Measurements from ENCODE around the gene CNTN4. TPM values are rescaled to one million over a fixed set of nuclear protein-coding genes. Genes with fewer than 3 reads are reported as not detected.

CNTN4 gene
- total and polyA plus RNA-seq, 2 of the 8 experiments (the other 6 are each of a cell fraction or from before 2014, with no cell fraction given), result 0.41 to 2.2 TPM

DNA sequence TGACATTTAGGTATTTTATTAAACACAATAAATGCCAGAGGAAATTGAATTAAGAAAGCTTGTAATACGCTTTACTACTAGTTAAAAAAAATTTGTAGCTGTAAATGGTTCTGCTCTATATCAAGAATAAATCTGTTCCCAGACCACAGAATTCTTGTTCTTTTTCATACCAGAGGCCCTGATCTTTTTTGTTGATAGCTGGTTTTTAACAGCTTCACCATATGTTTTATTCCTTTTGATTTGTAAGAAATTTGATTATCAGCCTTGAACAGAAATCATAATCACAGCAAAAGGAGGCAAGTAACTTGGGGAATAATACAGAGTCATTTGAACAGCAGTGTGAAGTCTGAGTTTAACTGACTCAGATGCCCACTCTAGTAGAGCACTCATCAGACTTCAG lies 202.7 kb downstream of the CNTN4 start:
- Histone ChIP-seq H3K23me2 (ENCODE audit: low read depth, low read length) (no peaks in the 10 kb centered on the region), H2BK20ac (ENCODE audit: low read length) (no peak overlapping the region), H3K18ac (ENCODE audit: extremely low read depth, low read length) (no peak overlapping the region), H3K79me2 (ENCODE audit: control insufficient read depth in 1 of 2, insufficient read depth in 2 of 2, low read length in 2 of 2) (no peaks in the 10 kb centered on the region), H3K4me3 (ENCODE audit: extremely low read depth in 1 of 4, insufficient read depth in 2 of 4, low read depth in 3 of 4, low read length in 4 of 4) (no peak overlapping the region), H2AK5ac (ENCODE audit: low read depth, low read length) (no peak overlapping the region), H3K9ac (replicated peaks in 1 of 4; ENCODE audit: extremely low read depth in 1 of 4, low read depth in 3 of 4, low read length in 3 of 4) (no peak overlapping the region), H3K27ac (ENCODE audit: low read depth, low read length) (no peak overlapping the region), H2BK5ac (ENCODE audit: low read depth, low read length) (no peak overlapping the region), H4K5ac (ENCODE audit: insufficient read length, low read depth, low read length) (no peak overlapping the region), H3K4ac (replicated peaks; ENCODE audit: insufficient read length, low read depth, low read length) (no peak overlapping the region), H2AFZ (ENCODE audit: low read length) (no peak overlapping the region), H3K9me3 (ENCODE audit: insufficient read depth in 2 of 2, low read depth in 1 of 2, low read length in 1 of 2) (no peaks in the 10 kb centered on the region), H3K14ac (ENCODE audit: insufficient read length) (no peak overlapping the region), H2BK12ac (ENCODE audit: low read depth, low read length) (no peak overlapping the region), H3K23ac (ENCODE audit: insufficient read length) (no peak overlapping the region), H3K4me2 (ENCODE audit: insufficient read depth in 1 of 2, low read depth in 2 of 2, low read length in 2 of 2) (no peak overlapping the region), H3K4me1 (replicated peaks in 1 of 4; ENCODE audit: control insufficient read depth in 3 of 4, insufficient read depth in 4 of 4, low read length in 3 of 4) (peaks cover 0 to 5% (median 1%) of the 10 kb centered on the region in 4 experiments; a peak in 3 of 7 replicates), H2BK120ac (replicated peaks; ENCODE audit: low read depth, low read length) (no peak overlapping the region), H3K56ac (replicated peaks; ENCODE audit: insufficient read length, low read depth, low read length) (no peak overlapping the region), H4K8ac (ENCODE audit: extremely low read depth, insufficient read depth, low read length) (no peak overlapping the region), H2BK15ac (ENCODE audit: low read length) (no peak overlapping the region), H3K36me3 (ENCODE audit: control insufficient read depth in 2 of 4, insufficient read depth in 4 of 4, low read length in 3 of 4) (no peaks in the 10 kb centered on the region), H4K20me1 (replicated peaks in 1 of 2; ENCODE audit: control insufficient read depth in 1 of 2, insufficient read depth in 2 of 2, low read length in 2 of 2) (no peaks in the 10 kb centered on the region), H4K91ac (replicated peaks; ENCODE audit: insufficient read length, low read length) (no peak overlapping the region), H3K27me3 (replicated peaks in 1 of 4; ENCODE audit: control insufficient read depth in 3 of 4, extremely low read depth in 1 of 4, insufficient read depth in 3 of 4, low read length in 3 of 4) (no peaks in the 10 kb centered on the region), H3K79me1 (ENCODE audit: low read depth, low read length) (no peaks in the 10 kb centered on the region)
- POLR2A ChIA-PET (ENCODE audit: partially characterized antibody), result no interaction called here
- 93% methylated on average over 1 of the region's 1 CpG; no CpG with 5 or more reads in 1 of the 2 experiments for WGBS, 2 experiments (ENCODE audit: extremely low coverage in 1 of 2, insufficient coverage in 1 of 2, insufficient read length in 1 of 2, insufficient replicate concordance in 2 of 2, low coverage in 1 of 2, low lambda C conversion rate in 2 of 2, missing lambda C conversion rate in 1 of 2)
- DNase-seq (ENCODE audit: low read depth in 1 of 2, low spot score in 2 of 2) (no peak), FAIRE-seq (no peak)
- CTCF ChIA-PET (ENCODE audit: partially characterized antibody), result interaction anchor here (0.9 kb wide), 1 partner anchor 22 kb away, joined by 3 read pairs; no protein-coding TSS in a partner anchor
- TF ChIP-seq RXRA (IDR thresholded peaks at IDR 0.05; ENCODE audit: insufficient read depth, low read depth, low read length) (no peak), TCF12 (IDR thresholded peaks at IDR 0.05; ENCODE audit: low read depth, low read length) (no peak), POU5F1 (IDR thresholded peaks at IDR 0.05; ENCODE audit: low read depth, low read length) (no peak), HDAC2 (IDR thresholded peaks at IDR 0.05; ENCODE audit: borderline replicate concordance in 1 of 2, low read depth in 2 of 2, low read length in 2 of 2) (no peak), BACH1 (IDR thresholded peaks at IDR 0.05; ENCODE audit: low read length) (no peak), RNF2 (IDR thresholded peaks at IDR 0.05; ENCODE audit: borderline replicate concordance, low read depth, low read length, missing control alignments, poor library complexity, severe bottlenecking) (no peak), CHD1 (IDR thresholded peaks at IDR 0.05; ENCODE audit: low read depth, low read length) (no peak)
